Activated naive CD4-positive, alpha-beta T cell treated with anti-CD3 and anti-CD28 coated beads, Interleukin-2, amount 10 ng/mL, durations not matched to agents 7 days and 5 days (primary cell): Measurements from ENCODE around the gene TMEM80.
"Not testable (repeated sequence)": the region's sequence is repeated elsewhere in the genome, so short reads cannot be mapped to it uniquely, and the experiment has no call there.

Source experiments
- CTCF ChIA-PET: fragments of 350-600 bp; sonication (Branson Sonifier 250); formaldehyde crosslinking; loops from one replicate; lab custom pipeline; 2021; ENCODE audit warnings: antibody characterized with exemption; lab: Charles Lee
- DNase-seq: peaks from one replicate; pipeline ENCODE4 v3.0.0-alpha.2; 2020
- H3K27ac Mint-ChIP-seq: one replicate; pipeline ENCODE4 v1.8.0; 2021; ENCODE audit warnings: mild to moderate bottlenecking, moderate library complexity, mixed read lengths
- H3K27me3 Mint-ChIP-seq: one replicate; pipeline ENCODE4 v1.8.0; 2021; ENCODE audit warnings: mild to moderate bottlenecking, mixed read lengths
- H3K36me3 Mint-ChIP-seq: one replicate; pipeline ENCODE4 v1.8.0; 2021; ENCODE audit warnings: mixed read lengths
- H3K4me1 Mint-ChIP-seq: one replicate; pipeline ENCODE4 v1.8.0; 2021; ENCODE audit warnings: mixed read lengths
- H3K4me3 Mint-ChIP-seq: one replicate; pipeline ENCODE4 v1.8.0; 2021; ENCODE audit warnings: mild to moderate bottlenecking, moderate library complexity, mixed read lengths
- H3K9me3 Mint-ChIP-seq: one replicate; pipeline ENCODE4 v1.8.0; 2021; ENCODE audit warnings: mixed read lengths

The TMEM80 gene

GRCh38 chr11:688681-689080, 6.9 kb upstream of the TMEM80 start:
- Mint-ChIP-seq H3K4me3 (no peak overlapping the region), H3K27me3 (peaks cover 5% of the 10 kb centered on the region), H3K36me3 (peaks cover 56% of the 10 kb centered on the region), H3K4me1 (peaks cover 45% of the 10 kb centered on the region), H3K9me3 (no peaks in the 10 kb centered on the region), H3K27ac (peak overlapping the region; percentile 60)
- CTCF ChIA-PET: no interaction called here
- no peak for DNase-seq

- Mint-ChIP-seq H3K36me3 (peaks cover 48% of the 10 kb centered on the region), H3K27ac (peak overlapping the region; percentile 72), H3K9me3 (no peaks in the 10 kb centered on the region), H3K27me3 (peaks cover 6% of the 10 kb centered on the region), H3K4me1 (peaks cover 48% of the 10 kb centered on the region), H3K4me3 (no peak overlapping the region)
- DNase-seq: no peak
- CTCF ChIA-PET: no interaction called here
Measured at GRCh38 chr11:689625-690024, 6.0 kb upstream of the TMEM80 start.

- Mint-ChIP-seq H3K27ac (peak overlapping the region; percentile 87), H3K4me1 (peaks cover 48% of the 10 kb centered on the region), H3K36me3 (peaks cover 46% of the 10 kb centered on the region), H3K4me3 (peak overlapping the region; percentile 85)
- not testable (repeated sequence) for H3K27me3 Mint-ChIP-seq, DNase-seq, H3K9me3 Mint-ChIP-seq
- CTCF ChIA-PET: interaction anchor here (2.4 kb wide), 1 partner anchor 34 kb away, joined by 11 read pairs; no protein-coding TSS in a partner anchor
Measured at GRCh38 chr11:690244-690643, 5.4 kb upstream of the TMEM80 start.

GRCh38 chr11:690738-691633, 4.6 kb upstream of the TMEM80 start:
- Mint-ChIP-seq H3K9me3 (no peaks in the 10 kb centered on the region), H3K4me1 (peaks cover 48% of the 10 kb centered on the region), H3K36me3 (peaks cover 46% of the 10 kb centered on the region), H3K27ac (peak overlapping the region; percentile 87), H3K4me3 (peak overlapping the region; percentile 85), H3K27me3 (peaks cover 6% of the 10 kb centered on the region)
- DNase-seq: peak; percentile 62
- CTCF ChIA-PET: interaction anchor here (0.8 to 2.4 kb wide), 4 partner anchors 10 to 33 kb away, joined by 3 to 11 read pairs (median 5); no protein-coding TSS in a partner anchor

GRCh38 chr11:691710-692590, 3.7 kb upstream of the TMEM80 start:
- Mint-ChIP-seq H3K4me3 (peak overlapping the region; percentile 85), H3K4me1 (peaks cover 55% of the 10 kb centered on the region), H3K27ac (peak overlapping the region; percentile 84), H3K9me3 (no peaks in the 10 kb centered on the region), H3K36me3 (peaks cover 38% of the 10 kb centered on the region), H3K27me3 (peaks cover 6% of the 10 kb centered on the region)
- CTCF ChIA-PET: interaction anchor here (0.8 to 2.4 kb wide), 4 partner anchors 9 to 32 kb away, joined by 3 to 11 read pairs (median 5); no protein-coding TSS in a partner anchor
- DNase-seq: no peak

GRCh38 chr11:692824-693414, 2.7 kb upstream of the TMEM80 start:
- Mint-ChIP-seq H3K27ac (peak overlapping the region; percentile 84), H3K4me3 (peak overlapping the region; percentile 85), H3K9me3 (no peaks in the 10 kb centered on the region), H3K4me1 (peaks cover 61% of the 10 kb centered on the region), H3K27me3 (peaks cover 6% of the 10 kb centered on the region), H3K36me3 (peaks cover 29% of the 10 kb centered on the region)
- CTCF ChIA-PET: interaction anchor here (0.7 to 2.4 kb wide), 2 partner anchors 12 to 31 kb away, joined by 3 to 11 read pairs; no protein-coding TSS in a partner anchor
- DNase-seq: peak; percentile 69

- Mint-ChIP-seq H3K9me3 (no peaks in the 10 kb centered on the region), H3K4me3 (peak overlapping the region; percentile 85), H3K27me3 (peaks cover 6% of the 10 kb centered on the region), H3K27ac (peak overlapping the region; percentile 84), H3K36me3 (peaks cover 26% of the 10 kb centered on the region), H3K4me1 (peaks cover 66% of the 10 kb centered on the region)
- no peak for DNase-seq
- CTCF ChIA-PET: interaction anchor here (0.7 kb wide), 1 partner anchor 13 kb away, joined by 3 read pairs; no protein-coding TSS in a partner anchor
Measured at GRCh38 chr11:693415-693831, 2.2 kb upstream of the TMEM80 start.

- peak overlapping the region; percentile 84 for H3K27ac Mint-ChIP-seq
- H3K9me3 Mint-ChIP-seq: no peaks in the 10 kb centered on the region
- CTCF ChIA-PET: interaction anchor here (0.7 kb wide), 1 partner anchor 13 kb away, joined by 3 read pairs; no protein-coding TSS in a partner anchor
- H3K4me3 Mint-ChIP-seq: peak overlapping the region; percentile 85
- peak; percentile 34 for DNase-seq
- peaks cover 6% of the 10 kb centered on the region for H3K27me3 Mint-ChIP-seq
- peaks cover 71% of the 10 kb centered on the region for H3K4me1 Mint-ChIP-seq
- H3K36me3 Mint-ChIP-seq: peaks cover 23% of the 10 kb centered on the region
Measured at GRCh38 chr11:693887-694562, 1.6 kb upstream of the TMEM80 start.

GRCh38 chr11:694563-695287, 891 bp upstream of the TMEM80 start, which contains the start of gene DEAF1:
Gene DEAF1, minus strand, starts transcription at chr11:695222. Its CDS starts 175 bp downstream, at chr11:695047.
- peak; percentile 100 for DNase-seq
- peaks cover 6% of the 10 kb centered on the region for H3K27me3 Mint-ChIP-seq
- H3K4me1 Mint-ChIP-seq: peaks cover 68% of the 10 kb centered on the region
- peaks cover 22% of the 10 kb centered on the region for H3K36me3 Mint-ChIP-seq
- peak within 1 kb of the TSS; percentile 85 for H3K4me3 Mint-ChIP-seq
- no peaks in the 10 kb centered on the region for H3K9me3 Mint-ChIP-seq
- CTCF ChIA-PET: interaction anchor here (0.8 to 1.7 kb wide), 2 partner anchors 27 to 38 kb away, joined by 3 to 10 read pairs; no protein-coding TSS in a partner anchor
- H3K27ac Mint-ChIP-seq: peak within 1 kb of the TSS; percentile 96

- Mint-ChIP-seq H3K4me1 (peaks cover 66% of the 10 kb centered on the region), H3K27ac (peak overlapping the region; percentile 96), H3K36me3 (peaks cover 23% of the 10 kb centered on the region), H3K27me3 (peaks cover 6% of the 10 kb centered on the region), H3K9me3 (no peaks in the 10 kb centered on the region), H3K4me3 (peak overlapping the region; percentile 85)
- CTCF ChIA-PET: interaction anchor here (0.8 to 2.6 kb wide), 3 partner anchors 27 to 37 kb away, joined by 3 to 10 read pairs (median 10); no protein-coding TSS in a partner anchor
- DNase-seq: no peak
Measured at GRCh38 chr11:695288-695537, 403 bp upstream of the TMEM80 start.

GRCh38 chr11:696955-697491, 1.4 kb downstream of the TMEM80 start:
- no peaks in the 10 kb centered on the region for H3K9me3 Mint-ChIP-seq
- H3K4me3 Mint-ChIP-seq: peak overlapping the region; percentile 85
- no peak for DNase-seq
- CTCF ChIA-PET: interaction anchor here (0.6 to 2.6 kb wide), 5 partner anchors 10 to 47 kb away, joined by 3 to 10 read pairs (median 4); no protein-coding TSS in a partner anchor
- H3K27ac Mint-ChIP-seq: peak overlapping the region; percentile 96
- H3K27me3 Mint-ChIP-seq: peaks cover 6% of the 10 kb centered on the region
- peaks cover 48% of the 10 kb centered on the region for H3K4me1 Mint-ChIP-seq
- H3K36me3 Mint-ChIP-seq: peaks cover 21% of the 10 kb centered on the region

GRCh38 chr11:697811-698311, 2.2 kb downstream of the TMEM80 start:
- peaks cover 20% of the 10 kb centered on the region for H3K36me3 Mint-ChIP-seq
- peak overlapping the region; percentile 65 for H3K27ac Mint-ChIP-seq
- H3K4me1 Mint-ChIP-seq: peaks cover 40% of the 10 kb centered on the region
- no peak for DNase-seq
- peaks cover 6% of the 10 kb centered on the region for H3K27me3 Mint-ChIP-seq
- CTCF ChIA-PET: interaction anchor here (1.6 to 2.6 kb wide), 3 partner anchors 9 to 28 kb away, joined by 4 to 10 read pairs (median 6); no protein-coding TSS in a partner anchor
- H3K4me3 Mint-ChIP-seq: peak overlapping the region; percentile 48
- no peaks in the 10 kb centered on the region for H3K9me3 Mint-ChIP-seq
